OCI-LY3 (cell line): ENCODE data around the gene CNTRL.

ENCODE experiments used
- H2AFZ ChIP-seq: fragments of 200-600, 300-600 bp; shearing (Covaris generic); 2 replicates; pipeline ENCODE4 v1.6.0; 2014; ENCODE audit warnings: antibody characterized with exemption, low read depth, low read length
- H3K27ac ChIP-seq: fragments of 200-600, 300-600 bp; sonication (generic); 2 replicates; pipeline ENCODE4 v1.5.1; 2014; ENCODE audit warnings: mild to moderate bottlenecking, low read length, moderate library complexity, mixed read lengths
- H3K27me3 ChIP-seq: fragments of 200-600, 300-600 bp; sonication (generic); 2 replicates; pipeline ENCODE4 v1.6.1; 2014; ENCODE audit warnings: low read depth, low read length, mixed read lengths
- H3K36me3 ChIP-seq: fragments of 200-600, 300-600 bp; sonication (generic); replicated peaks from 2 replicates; pipeline ENCODE3; 2014; ENCODE audit warnings: low read depth, low read length, mixed read lengths
- H3K4me1 ChIP-seq: fragments of 300-600, 200-600 bp; sonication (generic); 2 replicates; pipeline ENCODE4 v1.6.1; 2014; ENCODE audit warnings: low read length, mixed read lengths
- H3K4me2 ChIP-seq: fragments of 200-600, 300-600 bp; sonication (generic); 2 replicates; pipeline ENCODE4 v1.6.1; 2014; ENCODE audit warnings: low read length, mixed read lengths
- H3K4me3 ChIP-seq: fragments of 300-600, 200-600 bp; sonication (generic); 2 replicates; pipeline ENCODE4 v1.5.1; 2014; ENCODE audit warnings: antibody characterized with exemption, mild to moderate bottlenecking, low read length, moderate library complexity
- H3K79me2 ChIP-seq: fragments of 300-600, 200-600 bp; shearing (Covaris generic); 2 replicates; pipeline ENCODE4 v1.6.1; 2014; ENCODE audit warnings: mild to moderate bottlenecking, low read length, mixed read lengths
- H3K9ac ChIP-seq: fragments of 300-600, 200-600 bp; shearing (Covaris generic); 2 replicates; pipeline ENCODE4 v1.6.0; 2014; ENCODE audit warnings: mild to moderate bottlenecking, low read length, moderate library complexity
- H3K9me3 ChIP-seq: fragments of 200-600, 300-600 bp; shearing (Covaris generic); 2 replicates; pipeline ENCODE4 v1.6.1; 2014; ENCODE audit warnings: low read length, mixed read lengths; ENCODE audit not compliant: insufficient read depth
- H4K20me1 ChIP-seq: fragments of 200-600, 300-600 bp; sonication (generic); 2 replicates; pipeline ENCODE4 v1.6.1; 2016; ENCODE audit warnings: low read length, mixed read lengths; ENCODE audit not compliant: insufficient read depth
- CTCF ChIP-seq: fragments of 200-600, 300-600 bp; sonication (generic); IDR thresholded peaks from 2 replicates; pipeline ENCODE4 v1.5.1; 2014; ENCODE audit warnings: antibody characterized with exemption, low read length, low read depth
- EZH2phosphoT487 ChIP-seq: fragments of 200-600 bp; shearing (Covaris generic); IDR thresholded peaks from 2 replicates; pipeline ENCODE4 v1.6.1; 2018; ENCODE audit warnings: antibody characterized with exemption, mixed run types, low read depth

The CNTRL gene

GRCh38 chr9:121222524-121223171 lies 147.9 kb downstream of the CNTRL start:
- Histone ChIP-seq H3K36me3 (no peaks in the 10 kb centered on the region), H3K27ac (no peak overlapping the region), H4K20me1 (no peaks in the 10 kb centered on the region), H3K4me2 (no peak overlapping the region), H3K4me1 (peaks cover 12% of the 10 kb centered on the region), H2AFZ (no peak overlapping the region), H3K27me3 (no peaks in the 10 kb centered on the region), H3K79me2 (no peaks in the 10 kb centered on the region), H3K9ac (no peak overlapping the region), H3K4me3 (no peak overlapping the region), H3K9me3 (no peaks in the 10 kb centered on the region)
- peak; percentile 76 for TF ChIP-seq CTCF
- no peak for TF ChIP-seq EZH2phosphoT487

- no peak for TF ChIP-seq CTCF
- no peak for TF ChIP-seq EZH2phosphoT487
- H3K9ac ChIP-seq: no peak overlapping the region
- no peaks in the 10 kb centered on the region for H3K9me3 ChIP-seq
- no peak overlapping the region for H2AFZ ChIP-seq
- H4K20me1 ChIP-seq: no peaks in the 10 kb centered on the region
- H3K27ac ChIP-seq: no peak overlapping the region
- H3K27me3 ChIP-seq: no peaks in the 10 kb centered on the region
- no peaks in the 10 kb centered on the region for H3K4me1 ChIP-seq
- H3K79me2 ChIP-seq: no peaks in the 10 kb centered on the region
- H3K4me2 ChIP-seq: no peak overlapping the region
- H3K36me3 ChIP-seq: no peaks in the 10 kb centered on the region
- H3K4me3 ChIP-seq: no peak overlapping the region
These were observed 150.5 kb downstream of the CNTRL start for GRCh38 chr9:121225240-121225639.

GRCh38 chr9:121226175-121226574 lies 151.4 kb downstream of the CNTRL start:
- Histone ChIP-seq H3K4me3 (no peak overlapping the region), H3K79me2 (no peaks in the 10 kb centered on the region), H3K9ac (no peak overlapping the region), H2AFZ (no peak overlapping the region), H3K27me3 (no peaks in the 10 kb centered on the region), H4K20me1 (no peaks in the 10 kb centered on the region), H3K4me2 (no peak overlapping the region), H3K4me1 (no peaks in the 10 kb centered on the region), H3K9me3 (no peaks in the 10 kb centered on the region), H3K36me3 (no peaks in the 10 kb centered on the region), H3K27ac (no peak overlapping the region)
- TF ChIP-seq CTCF (no peak), EZH2phosphoT487 (no peak)
